Epithelial cell of esophagus (primary cell): ENCODE measurements around the gene CCDC136.
A peak's percentile ranks its signal among the peaks of the same experiment; 100 is the strongest.

ENCODE experiments used
- DNase-seq: peaks from one replicate; pipeline ENCODE4 v3.0.0; 2010; ENCODE audit warnings: low read depth
- H3K4me3 ChIP-seq: 2 replicates; pipeline ENCODE4 v1.5.1; 2011; ENCODE audit warnings: mild to moderate bottlenecking, low read length, control low read depth
- TF ChIP-seq, protein P1 (sequence below): IDR thresholded peaks from 2 replicates; pipeline ENCODE4 v1.5.1; 2011; ENCODE audit warnings: low read depth, mild to moderate bottlenecking, low read length, control low read depth, inconsistent platforms; ENCODE audit not compliant: insufficient read depth; ENCODE audit errors: missing control alignments

CCDC136 gene

GRCh38 chr7:128865996-128866877 is 74.5 kb downstream of the CCDC136 start:
- DNase-seq, result no peak
- TF ChIP-seq, protein P1, sequence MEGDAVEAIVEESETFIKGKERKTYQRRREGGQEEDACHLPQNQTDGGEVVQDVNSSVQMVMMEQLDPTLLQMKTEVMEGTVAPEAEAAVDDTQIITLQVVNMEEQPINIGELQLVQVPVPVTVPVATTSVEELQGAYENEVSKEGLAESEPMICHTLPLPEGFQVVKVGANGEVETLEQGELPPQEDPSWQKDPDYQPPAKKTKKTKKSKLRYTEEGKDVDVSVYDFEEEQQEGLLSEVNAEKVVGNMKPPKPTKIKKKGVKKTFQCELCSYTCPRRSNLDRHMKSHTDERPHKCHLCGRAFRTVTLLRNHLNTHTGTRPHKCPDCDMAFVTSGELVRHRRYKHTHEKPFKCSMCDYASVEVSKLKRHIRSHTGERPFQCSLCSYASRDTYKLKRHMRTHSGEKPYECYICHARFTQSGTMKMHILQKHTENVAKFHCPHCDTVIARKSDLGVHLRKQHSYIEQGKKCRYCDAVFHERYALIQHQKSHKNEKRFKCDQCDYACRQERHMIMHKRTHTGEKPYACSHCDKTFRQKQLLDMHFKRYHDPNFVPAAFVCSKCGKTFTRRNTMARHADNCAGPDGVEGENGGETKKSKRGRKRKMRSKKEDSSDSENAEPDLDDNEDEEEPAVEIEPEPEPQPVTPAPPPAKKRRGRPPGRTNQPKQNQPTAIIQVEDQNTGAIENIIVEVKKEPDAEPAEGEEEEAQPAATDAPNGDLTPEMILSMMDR, result no peak
- H3K4me3 ChIP-seq, result no peak overlapping the region

DNA sequence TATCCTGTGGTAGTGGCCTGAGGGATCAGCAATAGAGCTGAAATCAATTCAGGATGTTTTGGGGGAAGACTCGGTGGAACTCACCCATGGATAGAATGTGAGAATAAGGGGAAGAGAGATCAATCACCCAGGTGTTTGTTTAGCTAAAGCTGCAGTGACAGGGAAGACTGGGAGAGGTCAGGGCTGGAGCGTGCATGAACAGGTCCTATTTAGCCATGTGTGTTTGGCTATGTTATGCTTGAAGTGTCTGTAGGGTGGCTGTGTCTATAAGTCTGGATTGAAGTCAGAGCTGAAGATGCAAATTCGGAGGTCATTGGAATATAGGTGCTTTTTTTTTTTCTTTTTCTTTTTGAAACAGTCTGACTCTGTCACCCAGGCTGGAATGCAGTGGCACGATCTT is 75.5 kb downstream of the CCDC136 start:
- peak; percentile 73 for DNase-seq
- TF ChIP-seq, protein P1, result no peak
- H3K4me3 ChIP-seq, result no peak overlapping the region

- peak; percentile 89 for DNase-seq
- TF ChIP-seq, protein P1, result no peak
- H3K4me3 ChIP-seq, result no peak overlapping the region
Observed at GRCh38 chr7:128867842-128868623, 76.3 kb downstream of the CCDC136 start.

DNA sequence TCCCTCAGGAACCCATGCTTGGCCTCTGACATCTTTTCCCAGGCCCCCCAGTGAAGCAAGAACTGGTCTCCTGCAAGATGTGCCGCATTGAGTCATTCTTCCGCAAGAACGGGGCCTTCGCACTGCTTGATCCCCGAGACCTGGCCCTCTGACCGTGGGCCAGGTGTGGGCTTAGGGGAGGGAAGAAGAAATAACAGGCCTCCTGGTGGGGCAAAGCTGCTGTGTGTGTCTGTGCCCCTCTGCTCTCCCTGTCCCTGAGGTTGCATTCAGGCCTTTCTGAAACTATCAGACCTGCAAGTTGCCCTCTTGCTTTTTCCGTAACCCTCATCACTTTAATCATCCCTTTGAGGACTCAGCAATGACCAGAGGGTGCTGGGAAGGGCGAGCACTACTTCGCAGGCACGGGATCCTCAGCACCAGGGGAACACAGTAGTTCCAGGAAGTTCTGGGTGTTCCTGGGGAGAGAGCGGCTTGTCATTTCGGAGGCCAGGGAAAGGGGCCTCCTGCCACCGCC is 76.9 kb downstream of the CCDC136 start:
- peak overlapping the region; percentile 11 for H3K4me3 ChIP-seq

DNA sequence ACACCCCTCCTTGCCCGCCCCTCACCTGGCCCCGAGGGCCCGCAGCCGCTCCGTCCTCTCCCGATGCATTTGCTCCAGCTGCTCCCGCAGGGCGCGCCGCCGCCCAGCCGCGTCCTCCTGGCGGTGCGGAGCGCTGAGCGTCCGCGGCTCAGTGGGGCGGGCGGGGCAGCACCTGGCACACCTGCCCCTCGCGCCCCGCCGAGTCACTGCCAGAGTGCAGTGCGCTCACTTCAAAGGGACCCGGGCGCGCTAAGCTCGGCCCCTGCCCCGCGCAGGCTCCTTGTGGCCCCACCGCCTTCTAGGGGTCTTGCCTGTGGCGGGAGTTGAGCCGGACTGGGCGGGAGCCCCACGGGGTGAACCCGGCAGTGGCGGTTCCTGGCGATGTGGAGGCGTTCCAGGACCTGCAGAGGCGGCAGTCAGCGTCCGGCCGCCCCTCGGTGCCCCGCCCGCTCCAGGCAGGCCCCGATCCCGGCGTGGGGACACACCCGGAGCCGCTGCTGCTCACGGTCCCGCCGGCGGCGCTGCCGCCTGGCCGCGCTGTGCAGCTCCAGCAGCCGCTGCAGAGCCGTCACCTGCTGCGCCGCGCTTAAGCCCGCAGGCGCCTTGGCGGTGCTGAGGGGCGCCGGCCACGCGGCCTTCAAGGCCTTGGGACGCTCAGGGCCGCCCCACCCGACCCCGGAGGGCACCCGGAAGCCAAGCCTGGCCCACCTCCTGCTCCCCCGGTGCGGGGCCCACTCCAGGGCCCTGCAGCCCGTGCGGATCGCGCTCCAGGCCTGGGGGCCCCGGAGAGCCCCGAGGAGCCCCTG is 77.6 kb downstream of the CCDC136 start:
- H3K4me3 ChIP-seq, result peak overlapping the region; percentile 47
- peak; percentile 60 for DNase-seq
- TF ChIP-seq, protein P1, result no peak

More for the DNA sequence above, 76.9 kb downstream of the CCDC136 start:
- no peak for DNase-seq
- TF ChIP-seq, protein P1, result no peak

DNA sequence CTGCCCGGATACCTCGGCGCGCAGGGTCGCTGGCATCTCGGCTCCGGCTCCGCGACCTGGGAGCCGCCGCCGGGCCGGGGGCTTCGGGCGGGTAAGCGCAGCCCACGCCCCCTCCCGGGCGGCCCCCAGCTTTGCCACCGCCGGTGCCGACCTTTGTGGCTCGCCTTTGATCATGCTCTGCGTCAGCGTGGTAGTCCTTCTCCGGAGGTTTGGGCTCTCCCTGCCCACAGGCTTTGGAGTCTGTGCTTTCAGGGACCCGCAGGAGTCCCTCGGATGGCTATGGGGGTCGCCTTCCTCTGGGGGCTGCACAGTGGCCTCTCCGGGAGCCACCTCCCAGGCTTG is 78.1 kb downstream of the CCDC136 start:
- TF ChIP-seq, protein P1, result no peak
- no peak for DNase-seq
- H3K4me3 ChIP-seq, result no peak overlapping the region
